Endothelial cell (in vitro differentiated cells): ENCODE measurements around the gene CDH18. TPM values are rescaled to one million over a fixed set of nuclear protein-coding genes. Genes with fewer than 3 reads are reported as not detected.
"Not testable (repeated sequence)": the region's sequence is repeated elsewhere in the genome, so short reads cannot be mapped to it uniquely, and the experiment has no call there.

ENCODE experiments used
- DNase-seq: peaks from one replicate; pipeline ENCODE4 v3.0.0; 2021; ENCODE audit warnings: low spot score
- H3K27ac Mint-ChIP-seq: one replicate; pipeline ENCODE4 v1.8.0; 2021; ENCODE audit warnings: mixed read lengths, inconsistent platforms; ENCODE audit not compliant: unreplicated experiment
- H3K27me3 Mint-ChIP-seq: one replicate; pipeline ENCODE4 v1.8.0; 2021; ENCODE audit warnings: mild to moderate bottlenecking, moderate library complexity, mixed read lengths, inconsistent platforms; ENCODE audit not compliant: unreplicated experiment
- H3K36me3 Mint-ChIP-seq: one replicate; pipeline ENCODE4 v1.8.0; 2021; ENCODE audit warnings: mild to moderate bottlenecking, low read depth, mixed read lengths, inconsistent platforms; ENCODE audit not compliant: unreplicated experiment
- H3K4me1 Mint-ChIP-seq: one replicate; pipeline ENCODE4 v1.8.0; 2021; ENCODE audit warnings: mild to moderate bottlenecking, mixed read lengths, inconsistent platforms; ENCODE audit not compliant: unreplicated experiment
- H3K4me3 Mint-ChIP-seq: one replicate; pipeline ENCODE4 v1.8.0; 2021; ENCODE audit warnings: mild to moderate bottlenecking, mixed read lengths, inconsistent platforms; ENCODE audit not compliant: unreplicated experiment
- H3K9me3 Mint-ChIP-seq: one replicate; pipeline ENCODE4 v1.8.0; 2021; ENCODE audit warnings: mixed read lengths, inconsistent platforms; ENCODE audit not compliant: unreplicated experiment
- CTCF ChIP-seq: fragments of 200-600 bp; sonication (generic); IDR thresholded peaks from one replicate; pipeline ENCODE4 v1.5.0; 2021; ENCODE audit warnings: antibody characterized with exemption; ENCODE audit not compliant: unreplicated experiment
- total RNA-seq: library from RNA; stranded (reverse); fragmentation: NEBNext Ultra II Directional; extraction: Animal tissue kit (Norgen Biotek cat#: 25700); gene quantifications from one replicate; pipeline ENCODE4 v1.2.1, GENCODE V29; 2021; ENCODE audit not compliant: unreplicated experiment

Gene CDH18
- total RNA-seq, 1 donor from 2014 or later = 0.33 TPM

- H3K27me3 Mint-ChIP-seq = no peaks in the 10 kb centered on the region
- DNase-seq = no peak
Observed at GRCh38 chr5:19837536-19838174, 150.3 kb downstream of the CDH18 start.

GRCh38 chr5:19835442-19835841 lies 152.6 kb downstream of the CDH18 start:
- Mint-ChIP-seq H3K36me3 (no peaks in the 10 kb centered on the region), H3K9me3 (no peaks in the 10 kb centered on the region), H3K4me1 (no peaks in the 10 kb centered on the region), H3K27ac (no peak overlapping the region), H3K27me3 (no peaks in the 10 kb centered on the region), H3K4me3 (no peak overlapping the region)
- no peak for TF ChIP-seq CTCF
- DNase-seq = no peak

More at GRCh38 chr5:19837536-19838174, 150.3 kb downstream of the CDH18 start:
- Mint-ChIP-seq H3K27ac (no peak overlapping the region), H3K4me1 (no peaks in the 10 kb centered on the region), H3K4me3 (no peak overlapping the region), H3K36me3 (no peaks in the 10 kb centered on the region), H3K9me3 (no peaks in the 10 kb centered on the region)
- TF ChIP-seq CTCF = no peak

- not testable (repeated sequence) for H3K4me1 Mint-ChIP-seq, H3K27me3 Mint-ChIP-seq, H3K27ac Mint-ChIP-seq, H3K4me3 Mint-ChIP-seq, DNase-seq, H3K36me3 Mint-ChIP-seq, H3K9me3 Mint-ChIP-seq
Observed at GRCh38 chr5:19812720-19813119, 175.3 kb downstream of the CDH18 start.

GRCh38 chr5:19806756-19807155 lies 181.2 kb downstream of the CDH18 start:
- no peak for TF ChIP-seq CTCF
- H3K9me3 Mint-ChIP-seq = no peaks in the 10 kb centered on the region
- H3K4me1 Mint-ChIP-seq = no peaks in the 10 kb centered on the region
- no peak overlapping the region for H3K4me3 Mint-ChIP-seq
- no peaks in the 10 kb centered on the region for H3K27me3 Mint-ChIP-seq
- H3K36me3 Mint-ChIP-seq = no peaks in the 10 kb centered on the region
- DNase-seq = no peak
- H3K27ac Mint-ChIP-seq = no peak overlapping the region

- Mint-ChIP-seq H3K4me3 (no peak overlapping the region), H3K4me1 (no peaks in the 10 kb centered on the region), H3K36me3 (no peaks in the 10 kb centered on the region), H3K27me3 (no peaks in the 10 kb centered on the region), H3K9me3 (no peaks in the 10 kb centered on the region), H3K27ac (no peak overlapping the region)
- TF ChIP-seq CTCF = no peak
- no peak for DNase-seq
Observed at GRCh38 chr5:19802686-19803085, 185.3 kb downstream of the CDH18 start.
